H1 (cell line): ENCODE measurements around the gene ST6GALNAC4. TPM values are rescaled to one million over a fixed set of nuclear protein-coding genes. Genes with fewer than 3 reads are reported as not detected.

Experiments used
- CTCF ChIA-PET: fragments of 300-600 bp; sonication (Branson Sonifier 250); formaldehyde crosslinking; loops from one replicate; lab custom pipeline; 2021; ENCODE audit not compliant: partially characterized antibody; lab: Charles Lee
- POLR2A ChIA-PET: fragments of 300-600 bp; sonication (Branson Sonifier 250); formaldehyde crosslinking; loops from one replicate; lab custom pipeline; 2021; ENCODE audit warnings: inconsistent platforms; ENCODE audit not compliant: partially characterized antibody; lab: Charles Lee
- DNase-seq, 2 experiments: peaks; one replicate each; pipeline versions ENCODE4 v3.0.0 to v3.0.0-alpha.2; 2010 to 2022; ENCODE audit warnings: low spot score in 2 of 2, low read depth in 1 of 2, mixed read lengths in 1 of 2
- FAIRE-seq: peaks from 2 replicates; lab custom pipeline; 2011; peaks lifted over from hg19 to GRCh38; lab: Jason Lieb, UNC
- H2AFZ ChIP-seq: 2 replicates; pipeline ENCODE4 v1.8.1; 2012; ENCODE audit warnings: low read length, inconsistent platforms
- H2AK5ac ChIP-seq: 2 replicates; pipeline ENCODE4 v1.6.1; 2013; ENCODE audit warnings: low read depth, low read length
- H2BK120ac ChIP-seq: replicated peaks from 2 replicates; pipeline ENCODE3; 2013; ENCODE audit warnings: low read depth, low read length, inconsistent platforms
- H2BK12ac ChIP-seq: 2 replicates; pipeline ENCODE4 v1.6.1; 2013; ENCODE audit warnings: low read depth, low read length
- H2BK15ac ChIP-seq: 2 replicates; pipeline ENCODE4 v1.6.1; 2013; ENCODE audit warnings: low read length
- H2BK20ac ChIP-seq: 2 replicates; pipeline ENCODE4 v1.6.1; 2013; ENCODE audit warnings: low read length
- H2BK5ac ChIP-seq: 2 replicates; pipeline ENCODE4 v1.6.1; 2013; ENCODE audit warnings: low read depth, low read length
- H3K14ac ChIP-seq: 2 replicates; pipeline ENCODE4 v1.6.1; 2013; ENCODE audit warnings: inconsistent platforms; ENCODE audit not compliant: insufficient read length
- H3K18ac ChIP-seq: 2 replicates; pipeline ENCODE4 v1.6.1; 2013; ENCODE audit warnings: low read length; ENCODE audit errors: extremely low read depth
- H3K23ac ChIP-seq: 2 replicates; pipeline ENCODE4 v1.6.1; 2013; ENCODE audit warnings: inconsistent platforms; ENCODE audit not compliant: insufficient read length
- H3K23me2 ChIP-seq: 2 replicates; pipeline ENCODE4 v1.6.1; 2013; ENCODE audit warnings: low read depth, low read length
- H3K27ac ChIP-seq: 2 replicates; pipeline ENCODE4 v1.6.1; 2011; ENCODE audit warnings: low read depth, low read length, inconsistent platforms
- H3K27me3 ChIP-seq, 4 experiments: replicated peaks in 1 of 4; 1 replicate in 1 of 4; 2 replicates in 3 of 4; pipeline versions ENCODE4 v1.6.1 to v1.8.1; 2011 to 2013; ENCODE audit warnings: low read length in 3 of 4, mild to moderate bottlenecking in 3 of 4, inconsistent platforms in 2 of 4, mixed read lengths in 2 of 4, moderate library complexity in 1 of 4; ENCODE audit not compliant: control insufficient read depth in 3 of 4, insufficient read depth in 3 of 4; ENCODE audit errors: extremely low read depth in 1 of 4
- H3K36me3 ChIP-seq, 4 experiments: 2 replicates each; pipeline versions ENCODE4 v1.6.1 to v1.8.1; 2011 to 2013; ENCODE audit warnings: mild to moderate bottlenecking in 4 of 4, low read length in 3 of 4, moderate library complexity in 2 of 4, control low read depth in 1 of 4, inconsistent platforms in 1 of 4; ENCODE audit not compliant: insufficient read depth in 4 of 4, control insufficient read depth in 2 of 4
- H3K4ac ChIP-seq: replicated peaks from 2 replicates; pipeline ENCODE3; 2013; ENCODE audit warnings: low read length, low read depth, mixed read lengths, inconsistent platforms; ENCODE audit not compliant: insufficient read length
- H3K4me1 ChIP-seq, 4 experiments: replicated peaks in 1 of 4; 1 replicate in 1 of 4; 2 replicates in 3 of 4; pipeline versions ENCODE4 v1.6.1 to v1.8.1; 2011 to 2013; ENCODE audit warnings: low read length in 3 of 4, inconsistent platforms in 2 of 4, mixed read lengths in 1 of 4; ENCODE audit not compliant: insufficient read depth in 4 of 4, control insufficient read depth in 3 of 4
- H3K4me2 ChIP-seq, 2 experiments: 2 replicates each; pipeline versions ENCODE4 v1.6.1 to v1.8.1; 2011 to 2013; ENCODE audit warnings: low read depth in 2 of 2, low read length in 2 of 2, control low read depth in 1 of 2, inconsistent platforms in 1 of 2, mild to moderate bottlenecking in 1 of 2; ENCODE audit not compliant: insufficient read depth in 1 of 2
- H3K4me3 ChIP-seq, 4 experiments: fragments of 200-600, 300-600 bp in 1 of 4; sonication (generic), shearing (Covaris generic), sonication (Bioruptor Twin) in 1 of 4; 2 replicates each; pipeline versions ENCODE4 v1.5.1 to v1.8.1; 2011 to 2016; ENCODE audit warnings: low read length in 4 of 4, low read depth in 3 of 4, control low read depth in 2 of 4, inconsistent platforms in 2 of 4, mild to moderate bottlenecking in 2 of 4, mixed read lengths in 1 of 4, moderate library complexity in 1 of 4; ENCODE audit not compliant: insufficient read depth in 2 of 4; ENCODE audit errors: extremely low read depth in 1 of 4
- H3K56ac ChIP-seq: replicated peaks from 2 replicates; pipeline ENCODE3; 2013; ENCODE audit warnings: low read depth, mild to moderate bottlenecking, mixed read lengths, low read length, inconsistent platforms; ENCODE audit not compliant: insufficient read length
- H3K79me1 ChIP-seq: 2 replicates; pipeline ENCODE4 v1.6.1; 2013; ENCODE audit warnings: low read depth, low read length, control low read depth
- H3K79me2 ChIP-seq, 2 experiments: 2 replicates each; pipeline versions ENCODE4 v1.6.1 to v1.8.1; 2012 to 2013; ENCODE audit warnings: low read length in 2 of 2, mild to moderate bottlenecking in 2 of 2, inconsistent platforms in 1 of 2; ENCODE audit not compliant: insufficient read depth in 2 of 2, control insufficient read depth in 1 of 2
- H3K9ac ChIP-seq, 4 experiments: replicated peaks in 1 of 4; 1 replicate in 1 of 4; 2 replicates in 3 of 4; pipeline versions ENCODE4 v1.6.1 to v1.8.1; 2011 to 2013; ENCODE audit warnings: low read depth in 3 of 4, low read length in 3 of 4, control low read depth in 2 of 4, mild to moderate bottlenecking in 2 of 4, moderate library complexity in 2 of 4, inconsistent platforms in 1 of 4; ENCODE audit errors: extremely low read depth in 1 of 4
- H3K9me3 ChIP-seq, 2 experiments: 2 replicates each; pipeline versions ENCODE4 v1.6.1 to v1.8.1; 2012 to 2013; ENCODE audit warnings: mild to moderate bottlenecking in 2 of 2, moderate library complexity in 2 of 2, control low read depth in 1 of 2, inconsistent platforms in 1 of 2, low read depth in 1 of 2, low read length in 1 of 2, mixed read lengths in 1 of 2; ENCODE audit not compliant: insufficient read depth in 2 of 2
- H4K20me1 ChIP-seq, 2 experiments: replicated peaks in 1 of 2; 2 replicates each; pipeline versions ENCODE3 to v1.8.1; 2011 to 2013; ENCODE audit warnings: inconsistent platforms in 2 of 2, low read length in 2 of 2, mild to moderate bottlenecking in 1 of 2; ENCODE audit not compliant: insufficient read depth in 2 of 2, control insufficient read depth in 1 of 2
- H4K5ac ChIP-seq: 2 replicates; pipeline ENCODE4 v1.6.1; 2013; ENCODE audit warnings: low read length, low read depth, mixed read lengths, inconsistent platforms; ENCODE audit not compliant: insufficient read length
- H4K8ac ChIP-seq: 2 replicates; pipeline ENCODE4 v1.8.0; 2013; ENCODE audit warnings: mild to moderate bottlenecking, moderate library complexity, low read length, inconsistent platforms; ENCODE audit not compliant: insufficient read depth; ENCODE audit errors: extremely low read depth
- H4K91ac ChIP-seq: replicated peaks from 2 replicates; pipeline ENCODE3; 2013; ENCODE audit warnings: low read length, mixed read lengths, inconsistent platforms; ENCODE audit not compliant: insufficient read length
- KDM1A ChIP-seq: fragments of 200-600, 300-600 bp; sonication (generic); IDR thresholded peaks from 2 replicates; pipeline ENCODE4 v1.7.1; 2016; ENCODE audit warnings: mild to moderate bottlenecking, low read length, borderline replicate concordance
- SP1 ChIP-seq: IDR thresholded peaks from 2 replicates; pipeline ENCODE4 v1.6.1; 2011; ENCODE audit warnings: low read depth, low read length
- WGBS, 2 experiments: shearing (Covaris generic) in 1 of 2; methylation state at CpG; one replicate each; pipeline versions ENCODE4 v1.1.6 to v1.1.7; 2013 to 2015; ENCODE audit warnings: low lambda C conversion rate in 2 of 2, mixed read lengths in 2 of 2, inconsistent platforms in 1 of 2, low coverage in 1 of 2, missing lambda C conversion rate in 1 of 2; ENCODE audit not compliant: insufficient replicate concordance in 2 of 2, insufficient coverage in 1 of 2, insufficient read length in 1 of 2; ENCODE audit errors: extremely low coverage in 1 of 2, missing lambda C conversion rate in 1 of 2; 5-methylcytosine and 5-hydroxymethylcytosine counted together
- polyA plus RNA-seq, 7 experiments: library from polyadenylated mRNA; depleted of rRNA in 3 of 7; stranded (reverse) in 5 of 7; unstranded in 2 of 7; fragments of >200 nt in 5 of 7; fragments of 200-250 nt in 2 of 7; gene quantifications; 1 replicate in 5 of 7; 2 replicates in 1 of 7; 4 replicates in 1 of 7; pipeline versions ENCODE4 v1.2.1 to v1.2.3, GENCODE V29; 2011 to 2013; ENCODE audit warnings: missing spikeins in 2 of 7, mixed read lengths in 2 of 7
- total RNA-seq: library from RNA; stranded (reverse); fragmentation: NEBNext Ultra II Directional; extraction: Animal tissue kit (Norgen Biotek cat#: 25700); gene quantifications from 2 replicates; pipeline ENCODE4 v1.2.1, GENCODE V29; 2021

ST6GALNAC4 gene
- total and polyA plus RNA-seq, 2 of the 8 experiments (the other 6 are each of a cell fraction or from before 2014, with no cell fraction given), result 21.8 to 34.1 TPM

DNA sequence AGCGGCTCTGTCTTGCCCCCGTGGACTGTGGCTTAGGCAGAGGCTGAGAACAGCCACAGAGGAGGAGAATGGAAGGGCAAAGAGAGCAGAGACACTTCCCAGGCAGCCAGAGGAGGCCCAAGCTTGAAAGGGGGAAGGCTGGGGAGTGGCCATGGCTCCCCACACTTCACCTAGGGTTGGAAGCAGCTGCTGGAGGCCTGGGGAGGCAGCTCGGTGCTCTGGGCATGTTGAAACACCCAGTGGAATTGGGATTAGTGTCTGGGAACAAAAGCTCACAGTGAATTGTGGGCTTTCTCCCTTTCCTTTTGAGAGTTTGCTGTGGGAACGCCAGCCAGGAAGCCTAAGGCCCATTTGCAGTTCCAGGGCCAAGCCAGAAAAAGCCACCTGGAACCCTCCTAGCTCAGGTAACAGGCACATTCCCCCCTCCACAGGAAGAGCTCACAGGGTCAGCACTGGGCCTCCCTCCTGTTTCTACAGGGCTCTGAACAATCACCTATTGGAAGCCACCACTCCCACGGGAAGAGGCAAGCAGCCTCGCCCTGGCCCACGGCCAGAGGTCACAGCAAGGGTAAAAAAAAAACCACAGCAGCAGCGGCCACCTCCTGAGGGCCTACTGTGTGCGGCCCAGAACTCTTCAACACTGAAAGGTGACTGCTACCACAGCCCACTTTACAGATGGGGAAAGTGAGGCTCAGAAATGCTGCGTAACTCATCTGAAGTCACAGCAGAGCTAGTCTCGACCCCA, 43.7 kb upstream of the ST6GALNAC4 start:
- no peak overlapping the region for H3K4ac ChIP-seq
- H3K4me3 ChIP-seq, result no peak overlapping the region
- 0 out of 2 replicates have a peak overlapping the region, but pooled peaks have one; percentile 61 for H2BK15ac ChIP-seq
- peaks cover 0 to 34% (median 12%) of the 10 kb centered on the region in 4 experiments; a peak in 5 of 7 replicates for H3K4me1 ChIP-seq
- ChIA-PET POLR2A (interaction anchor here (0.5 to 3.0 kb wide), 6 partner anchors 9 to 54 kb away, joined by 3 to 16 read pairs (median 4); partner anchors contain the start of genes DPM2 and EEIG1), CTCF (interaction anchor here (0.6 to 35.5 kb wide), 12 partner anchors 8 to 157 kb away, joined by 3 to 825 read pairs (median 6); no protein-coding TSS in a partner anchor)
- H4K91ac ChIP-seq, result no peak overlapping the region
- H3K9ac ChIP-seq, result peak overlapping the region in 1 of 4 experiments; percentile 37; a peak in 2 of 7 replicates
- H3K23me2 ChIP-seq, result no peaks in the 10 kb centered on the region
- H2BK20ac ChIP-seq, result no peak overlapping the region
- no peak overlapping the region for H2AK5ac ChIP-seq
- 83% methylated on average over 11 of the region's 11 CpGs; no CpG with 5 or more reads in 1 of the 2 experiments for WGBS, 2 experiments
- H4K20me1 ChIP-seq, result peaks cover 13 to 32% of the 10 kb centered on the region in 2 experiments
- peaks cover 0 to 95% of the 10 kb centered on the region in 2 experiments; a peak in 2 of 4 replicates for H3K79me2 ChIP-seq
- H2AFZ ChIP-seq, result no peak overlapping the region
- FAIRE-seq (no peak), DNase-seq (no peak)
- no peaks in the 10 kb centered on the region for H3K27me3 ChIP-seq
- no peak overlapping the region for H3K14ac ChIP-seq
- no peaks in the 10 kb centered on the region for H3K36me3 ChIP-seq
- no peak overlapping the region for H3K23ac ChIP-seq
- H3K4me2 ChIP-seq, result no peak overlapping the region
- no peak overlapping the region for H3K56ac ChIP-seq
- peaks cover 21% of the 10 kb centered on the region for H3K79me1 ChIP-seq
- peak overlapping the region; percentile 35; the same call in 1 of the 2 replicates for H2BK5ac ChIP-seq
- peak overlapping the region; percentile 21 for H4K5ac ChIP-seq
- no peak overlapping the region for H2BK120ac ChIP-seq
- H3K9me3 ChIP-seq, result no peaks in the 10 kb centered on the region
- TF ChIP-seq KDM1A (no peak), SP1 (no peak)
- no peak overlapping the region for H3K27ac ChIP-seq
- peak overlapping the region; percentile 19; the same call in 1 of the 2 replicates for H3K18ac ChIP-seq
- H2BK12ac ChIP-seq, result 0 out of 2 replicates have a peak overlapping the region, but pooled peaks have one; percentile 50
- peak overlapping the region; percentile 80; the same call in 1 of the 2 replicates for H4K8ac ChIP-seq
